ENCODE data around the gene ZNF302. TPM values are rescaled to one million over a fixed set of nuclear protein-coding genes. Genes with fewer than 3 reads are reported as not detected.
A peak's percentile ranks its signal among the peaks of the same experiment; 100 is the strongest.

Gene ZNF302
- total RNA-seq, 1 experiment from 2014 or later, result 23.3 TPM

GRCh38 chr19:34731964-34732363, 54.5 kb downstream of the ZNF302 start:
- Histone ChIP-seq H2AFZ (ENCODE audit: low read length) (no peak overlapping the region), H2AK5ac (ENCODE audit: insufficient read length, low read length) (no peak overlapping the region), H3K27me3 (ENCODE audit: insufficient read depth, low read length) (no peaks in the 10 kb centered on the region), H4K8ac (replicated peaks; ENCODE audit: insufficient read length, low read depth, low read length) (no peak overlapping the region), H3K9ac (ENCODE audit: extremely low read depth, insufficient read length, low read length) (no peak overlapping the region), H3K18ac (ENCODE audit: insufficient read length, low read depth, low read length) (no peak overlapping the region), H3T11ph (ENCODE audit: low read length) (no peak overlapping the region), H4K5ac (ENCODE audit: insufficient read length, low read depth, low read length) (no peak overlapping the region), H2BK5ac (ENCODE audit: insufficient read length, low read length) (no peak overlapping the region), H3K27ac (ENCODE audit: insufficient read length, low read depth, low read length) (no peak overlapping the region), H3K23me2 (ENCODE audit: insufficient read length, low read depth, low read length, poor library complexity, severe bottlenecking) (peaks cover 11% of the 10 kb centered on the region), H3K4me2 (ENCODE audit: insufficient read depth, insufficient read length, low read length) (no peak overlapping the region), H3K79me1 (ENCODE audit: insufficient read depth, low read depth, low read length, poor library complexity, severe bottlenecking) (no peaks in the 10 kb centered on the region), H3K9me3 (ENCODE audit: control insufficient read depth, low read depth, low read length) (no peaks in the 10 kb centered on the region), H4K91ac (ENCODE audit: insufficient read length, low read depth, low read length) (no peak overlapping the region), H2BK15ac (ENCODE audit: low read depth, low read length) (no peak overlapping the region), H3K14ac (ENCODE audit: insufficient read depth, low read length) (no peak overlapping the region), H3K79me2 (ENCODE audit: insufficient read depth, low read length) (no peaks in the 10 kb centered on the region), H2BK12ac (ENCODE audit: insufficient read length, low read depth, low read length) (no peak overlapping the region), H3K23ac (ENCODE audit: insufficient read length, low read depth, low read length) (no peak overlapping the region), H2BK20ac (ENCODE audit: low read depth, low read length, poor library complexity, severe bottlenecking) (no peak overlapping the region), H3K4ac (ENCODE audit: low read depth, low read length) (no peak overlapping the region), H2BK120ac (ENCODE audit: low read depth, low read length, poor library complexity, severe bottlenecking) (no peak overlapping the region), H3K4me1 (ENCODE audit: insufficient read depth, low read length) (no peaks in the 10 kb centered on the region), H3K56ac (ENCODE audit: insufficient read length, low read depth, low read length) (no peak overlapping the region), H4K20me1 (ENCODE audit: control insufficient read depth, insufficient read depth, insufficient read length) (no peaks in the 10 kb centered on the region)
- peaks cover 15 to 18% of the 10 kb centered on the region in 2 experiments; a peak in 3 of 4 replicates for H3K4me1 Mint-ChIP-seq
- H3K9me3 Mint-ChIP-seq, result peaks cover 8 to 23% of the 10 kb centered on the region in 2 experiments
- no peak for DNase-seq
- peaks cover 0 to 11% (median 8%) of the 10 kb centered on the region in 3 experiments; a peak in 4 of 7 replicates for H3K36me3 Mint-ChIP-seq (ENCODE audit: insufficient read depth in 1 of 3, low read depth in 3 of 3)
- peak overlapping the region in 1 of 2 experiments; percentile 73; a peak in 1 of 5 replicates for H3K4me3 Mint-ChIP-seq
- H3K27ac Mint-ChIP-seq, result no peak overlapping the region
- no peak for TF ChIP-seq CTCF (conservative IDR thresholded peaks at IDR 0.05)
- peaks cover 8% of the 10 kb centered on the region for H3K27me3 Mint-ChIP-seq (ENCODE audit: low read depth)
- no CpG with 5 or more reads among the region's 7 CpGs for WGBS (ENCODE audit: extremely low coverage, insufficient read length, low lambda C conversion rate)

Data from H9 (cell line).